WERI-Rb-1 (cell line): Measurements from ENCODE around the gene ADGRD1.
A peak's percentile ranks its signal among the peaks of the same experiment; 100 is the strongest.
"Not testable (repeated sequence)": the region's sequence is repeated elsewhere in the genome, so short reads cannot be mapped to it uniquely, and the experiment has no call there.

ENCODE experiments used
- DNase-seq: peaks from one replicate; pipeline ENCODE4 v3.0.0-alpha.2; 2020
- H3K27ac ChIP-seq: fragments of 250-450 bp; sonication (Bioruptor Pico); 2 replicates; pipeline ENCODE4 v1.5.1; 2020; ENCODE audit warnings: mild to moderate bottlenecking, moderate library complexity
- H3K27me3 ChIP-seq: fragments of 250-450 bp; sonication (Bioruptor Pico); 2 replicates; pipeline ENCODE4 v1.5.1; 2021; ENCODE audit warnings: mild to moderate bottlenecking, low read depth, moderate library complexity; ENCODE audit not compliant: insufficient read depth, severe bottlenecking
- H3K36me3 ChIP-seq: fragments of 250-450 bp; sonication (Bioruptor Pico); 2 replicates; pipeline ENCODE4 v1.5.1; 2020; ENCODE audit warnings: mild to moderate bottlenecking, moderate library complexity
- H3K4me3 ChIP-seq: 2 replicates; pipeline ENCODE4 v1.5.1; 2011; ENCODE audit warnings: low read depth, mild to moderate bottlenecking, control low read depth, low read length
- H3K9me3 ChIP-seq: fragments of 250-450 bp; sonication (Bioruptor Pico); 2 replicates; pipeline ENCODE4 v1.5.1; 2021; ENCODE audit warnings: mild to moderate bottlenecking, moderate library complexity; ENCODE audit not compliant: severe bottlenecking
- CTCF ChIP-seq: IDR thresholded peaks from 2 replicates; pipeline ENCODE4 v1.5.1; 2011; ENCODE audit warnings: low read depth, mild to moderate bottlenecking, control low read depth, inconsistent platforms, low read length

The ADGRD1 gene

GRCh38 chr12:131116468-131117117, 162.9 kb downstream of the ADGRD1 start:
- peak; percentile 70 for DNase-seq
- Histone ChIP-seq H3K9me3 (no peaks in the 10 kb centered on the region), H3K36me3 (no peaks in the 10 kb centered on the region), H3K27ac (no peak overlapping the region), H3K27me3 (no peaks in the 10 kb centered on the region), H3K4me3 (no peak overlapping the region)
- TF ChIP-seq CTCF, result peak; percentile 89

GRCh38 chr12:131117438-131118245, 163.9 kb downstream of the ADGRD1 start:
- no peaks in the 10 kb centered on the region for H3K36me3 ChIP-seq
- no peaks in the 10 kb centered on the region for H3K9me3 ChIP-seq
- no peaks in the 10 kb centered on the region for H3K27me3 ChIP-seq
- no peak overlapping the region for H3K4me3 ChIP-seq
- DNase-seq, result no peak
- H3K27ac ChIP-seq, result no peak overlapping the region
- no peak for TF ChIP-seq CTCF

- no peak for DNase-seq
- Histone ChIP-seq H3K4me3 (no peak overlapping the region), H3K27ac (no peak overlapping the region), H3K36me3 (no peaks in the 10 kb centered on the region), H3K9me3 (no peaks in the 10 kb centered on the region), H3K27me3 (no peaks in the 10 kb centered on the region)
- no peak for TF ChIP-seq CTCF
Measured at GRCh38 chr12:131118371-131118770, 164.7 kb downstream of the ADGRD1 start.

GRCh38 chr12:131119345-131119744, 165.6 kb downstream of the ADGRD1 start:
- not testable (repeated sequence) for H3K27ac ChIP-seq, DNase-seq, H3K27me3 ChIP-seq, H3K9me3 ChIP-seq, H3K4me3 ChIP-seq, H3K36me3 ChIP-seq

- DNase-seq, result no peak
- H3K4me3 ChIP-seq, result no peak overlapping the region
- H3K27ac ChIP-seq, result no peak overlapping the region
- H3K36me3 ChIP-seq, result no peaks in the 10 kb centered on the region
- TF ChIP-seq CTCF, result no peak
- no peaks in the 10 kb centered on the region for H3K27me3 ChIP-seq
- no peaks in the 10 kb centered on the region for H3K9me3 ChIP-seq
Measured at GRCh38 chr12:131119936-131120335, 166.2 kb downstream of the ADGRD1 start.

- no peak overlapping the region for H3K27ac ChIP-seq
- H3K36me3 ChIP-seq, result no peaks in the 10 kb centered on the region
- peak; percentile 2 for DNase-seq
- no peaks in the 10 kb centered on the region for H3K9me3 ChIP-seq
- no peak overlapping the region for H3K4me3 ChIP-seq
- no peaks in the 10 kb centered on the region for H3K27me3 ChIP-seq
- no peak for TF ChIP-seq CTCF
Measured at GRCh38 chr12:131120831-131121271, 167.1 kb downstream of the ADGRD1 start.
